Cardiac muscle cell (in vitro differentiated cells and primary cell): ENCODE results near the gene LCTL. TPM values are rescaled to one million over a fixed set of nuclear protein-coding genes. Genes with fewer than 3 reads are reported as not detected.

Source experiments
- DNase-seq, 2 donors: peaks; one replicate each; pipeline versions ENCODE4 v3.0.0 to v3.0.0-alpha.2; 2010 to 2017; ENCODE audit warnings: low read depth in 1 of 2, low spot score in 1 of 2
- H3K27ac ChIP-seq: fragments of 200-600 bp; sonication (generic); 2 replicates; pipeline ENCODE4 v1.5.1; 2016
- H3K27me3 ChIP-seq: fragments of 200-600 bp; sonication (generic); 2 replicates; pipeline ENCODE4 v1.6.0; 2016; ENCODE audit warnings: control low read depth
- H3K36me3 ChIP-seq: fragments of 200-600 bp; sonication (generic); 2 replicates; pipeline ENCODE4 v1.5.1; 2016; ENCODE audit warnings: control low read depth
- H3K4me1 ChIP-seq: fragments of 200-600 bp; sonication (generic); 2 replicates; pipeline ENCODE4 v1.8.1; 2017; ENCODE audit warnings: low read depth, mild to moderate bottlenecking, mixed run types
- H3K4me3 ChIP-seq: fragments of 200-600 bp; sonication (generic); 2 replicates; pipeline ENCODE4 v1.5.1; 2016; ENCODE audit warnings: mild to moderate bottlenecking
- H3K9me3 ChIP-seq: fragments of 200-600 bp; sonication (generic); 2 replicates; pipeline ENCODE4 v1.5.1; 2017; ENCODE audit warnings: low read depth, mild to moderate bottlenecking, control low read depth
- CTCF ChIP-seq: IDR thresholded peaks from 2 replicates; pipeline ENCODE4 v1.5.1; 2012; ENCODE audit warnings: low read depth, mild to moderate bottlenecking, low read length
- polyA plus RNA-seq: library from polyadenylated mRNA; unstranded; fragments of >200 nt; fragmentation: Nextera tagmentation; extraction: Ambion mirVana; gene quantifications from 2 replicates; pipeline ENCODE4 v1.2.1, GENCODE V29; 2016
- total RNA-seq: library from RNA; depleted of rRNA; stranded (reverse); fragments of >200 nt; gene quantifications from 2 replicates; pipeline ENCODE4 v1.2.3, GENCODE V29; 2016

Gene LCTL
- total and polyA plus RNA-seq, 2 experiments from 2014 or later = 0.20 to 0.27 TPM

GRCh38 chr15:66514586-66514985 is 51.2 kb downstream of the LCTL start:
- no peak for DNase-seq
- H3K4me3 ChIP-seq = no peak overlapping the region
- H3K4me1 ChIP-seq = no peaks in the 10 kb centered on the region
- no peaks in the 10 kb centered on the region for H3K9me3 ChIP-seq
- no peak overlapping the region for H3K27ac ChIP-seq
- no peaks in the 10 kb centered on the region for H3K36me3 ChIP-seq
- no peak for TF ChIP-seq CTCF
- H3K27me3 ChIP-seq = no peaks in the 10 kb centered on the region

GRCh38 chr15:66508293-66508883 is 57.4 kb downstream of the LCTL start:
- DNase-seq = no peak
- no peak for TF ChIP-seq CTCF
- Histone ChIP-seq H3K27ac (no peak overlapping the region), H3K4me1 (peaks cover 5% of the 10 kb centered on the region), H3K27me3 (no peaks in the 10 kb centered on the region), H3K36me3 (no peaks in the 10 kb centered on the region), H3K4me3 (no peak overlapping the region), H3K9me3 (no peaks in the 10 kb centered on the region)

- no peak for DNase-seq
- Histone ChIP-seq H3K4me3 (peak overlapping the region; percentile 93), H3K4me1 (peaks cover 12% of the 10 kb centered on the region), H3K27me3 (no peaks in the 10 kb centered on the region), H3K9me3 (no peaks in the 10 kb centered on the region), H3K27ac (no peak overlapping the region), H3K36me3 (peaks cover 24% of the 10 kb centered on the region)
- no peak for TF ChIP-seq CTCF
Observed at GRCh38 chr15:66505818-66506217, 60.0 kb downstream of the LCTL start.

- no peaks in the 10 kb centered on the region for H3K27me3 ChIP-seq
- peak overlapping the region; percentile 95 for H3K27ac ChIP-seq
- H3K36me3 ChIP-seq = peaks cover 28% of the 10 kb centered on the region
- peaks cover 12% of the 10 kb centered on the region for H3K4me1 ChIP-seq
- TF ChIP-seq CTCF = no peak
- H3K4me3 ChIP-seq = peak overlapping the region; percentile 93
- no peaks in the 10 kb centered on the region for H3K9me3 ChIP-seq
- no peak for DNase-seq
Observed at GRCh38 chr15:66505430-66505811, 60.4 kb downstream of the LCTL start.

GRCh38 chr15:66504563-66505429 is 61.0 kb downstream of the LCTL start, which contains the start of the genes RPL4 and ZWILCH:
Gene RPL4, minus strand, starts transcription at chr15:66504855. Its CDS starts 65 bp downstream, at chr15:66504790.
Gene ZWILCH, plus strand, starts transcription at chr15:66505326. Its CDS starts 13 bp downstream, at chr15:66505339.
- TF ChIP-seq CTCF = no peak
- peaks cover 34% of the 10 kb centered on the region for H3K36me3 ChIP-seq
- H3K9me3 ChIP-seq = no peaks in the 10 kb centered on the region
- peak; percentile 61 to 91 for DNase-seq
- no peaks in the 10 kb centered on the region for H3K27me3 ChIP-seq
- H3K27ac ChIP-seq = peak within 1 kb of the TSS; percentile 95
- H3K4me3 ChIP-seq = peak within 1 kb of the TSS; percentile 93
- H3K4me1 ChIP-seq = peaks cover 12% of the 10 kb centered on the region
